Measurements from ENCODE around the gene SLC7A7.

DNA sequence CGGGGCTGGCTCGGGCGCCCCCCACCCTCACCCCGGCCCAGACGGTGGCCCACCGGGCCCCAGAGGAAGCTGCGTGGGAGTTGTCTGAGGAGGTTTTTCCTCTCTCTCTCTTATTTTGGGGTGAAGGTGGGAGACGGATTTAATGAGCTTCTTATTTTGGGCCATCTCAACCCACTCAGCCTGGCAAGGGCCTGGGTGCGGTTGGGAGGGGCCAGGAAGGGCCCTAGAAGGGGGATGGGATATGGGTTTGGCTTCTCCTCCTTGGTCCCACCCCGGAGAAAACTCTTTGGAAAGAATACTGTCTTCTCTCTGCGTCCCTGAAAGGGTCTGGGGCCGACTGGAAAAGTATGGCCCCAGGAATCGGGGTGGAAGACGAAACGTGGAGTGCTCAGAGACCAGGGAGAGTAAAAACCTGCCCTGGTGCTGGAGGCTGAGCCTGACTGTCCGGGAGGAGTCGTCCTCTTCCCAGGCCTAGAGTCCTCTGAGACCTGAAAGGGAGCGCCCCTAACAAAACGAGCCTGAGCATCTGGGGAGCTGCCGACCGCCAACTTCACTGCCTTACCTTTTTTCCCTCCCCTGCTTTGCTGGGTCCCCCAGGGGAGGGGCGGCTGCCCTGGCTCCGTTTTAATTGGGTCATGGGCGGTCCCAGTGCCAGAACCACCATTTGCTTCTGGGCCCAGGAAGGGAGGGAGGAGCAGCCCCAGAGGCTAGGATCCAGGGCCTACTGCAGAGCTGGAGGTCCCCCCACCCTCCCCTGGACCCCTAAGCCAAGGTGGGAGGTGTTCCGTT is 22.7 kb upstream of the SLC7A7 start:
- TF ChIP-seq, protein P1, sequence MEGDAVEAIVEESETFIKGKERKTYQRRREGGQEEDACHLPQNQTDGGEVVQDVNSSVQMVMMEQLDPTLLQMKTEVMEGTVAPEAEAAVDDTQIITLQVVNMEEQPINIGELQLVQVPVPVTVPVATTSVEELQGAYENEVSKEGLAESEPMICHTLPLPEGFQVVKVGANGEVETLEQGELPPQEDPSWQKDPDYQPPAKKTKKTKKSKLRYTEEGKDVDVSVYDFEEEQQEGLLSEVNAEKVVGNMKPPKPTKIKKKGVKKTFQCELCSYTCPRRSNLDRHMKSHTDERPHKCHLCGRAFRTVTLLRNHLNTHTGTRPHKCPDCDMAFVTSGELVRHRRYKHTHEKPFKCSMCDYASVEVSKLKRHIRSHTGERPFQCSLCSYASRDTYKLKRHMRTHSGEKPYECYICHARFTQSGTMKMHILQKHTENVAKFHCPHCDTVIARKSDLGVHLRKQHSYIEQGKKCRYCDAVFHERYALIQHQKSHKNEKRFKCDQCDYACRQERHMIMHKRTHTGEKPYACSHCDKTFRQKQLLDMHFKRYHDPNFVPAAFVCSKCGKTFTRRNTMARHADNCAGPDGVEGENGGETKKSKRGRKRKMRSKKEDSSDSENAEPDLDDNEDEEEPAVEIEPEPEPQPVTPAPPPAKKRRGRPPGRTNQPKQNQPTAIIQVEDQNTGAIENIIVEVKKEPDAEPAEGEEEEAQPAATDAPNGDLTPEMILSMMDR (tag by site-specific recombination; IDR thresholded peaks at IDR 0.05): no peak
- no peak for TF ChIP-seq ZNF610 (tag by site-specific recombination; IDR thresholded peaks at IDR 0.05; ENCODE audit: borderline replicate concordance)
- no peak for TF ChIP-seq RBAK (tag by site-specific recombination; IDR thresholded peaks at IDR 0.05)
- no peak for TF ChIP-seq BCL11B (tag by site-specific recombination; IDR thresholded peaks at IDR 0.05; ENCODE audit: low read depth)
- TF ChIP-seq SALL2 (tag by site-specific recombination; IDR thresholded peaks at IDR 0.05; ENCODE audit: borderline replicate concordance): no peak
- no peak for TF ChIP-seq ZNF555 (tag by site-specific recombination; conservative IDR thresholded peaks at IDR 0.05)
- no peak for TF ChIP-seq ZNF768 (tag by site-specific recombination; IDR thresholded peaks at IDR 0.05)
